T-helper 17 cell (primary cell): Measurements from ENCODE around the gene RUSC1. TPM values are rescaled to one million over a fixed set of nuclear protein-coding genes. Genes with fewer than 3 reads are reported as not detected.
"Not testable (repeated sequence)": the region's sequence is repeated elsewhere in the genome, so short reads cannot be mapped to it uniquely, and the experiment has no call there.

Experiments used
- ATAC-seq: fragments of 150-1000 bp; cut with Tn5 transposase; 2 replicates; pipeline ENCODE4 v1.10.0; 2021; ENCODE audit warnings: mild to moderate bottlenecking, moderate library complexity
- DNase-seq, 3 donors: peaks; one replicate each; pipeline versions ENCODE4 v3.0.0 to v3.0.0-alpha.2; 2020 to 2021
- H3K9me3 ChIP-seq: one replicate; pipeline ENCODE4 v1.7.0; 2013; ENCODE audit warnings: low read length, mild to moderate bottlenecking; ENCODE audit not compliant: control insufficient read depth, poor library complexity, severe bottlenecking
- H3K27ac Mint-ChIP-seq: one replicate; pipeline ENCODE4 v1.8.0; 2022; ENCODE audit warnings: mild to moderate bottlenecking, moderate library complexity, mixed read lengths
- H3K27me3 Mint-ChIP-seq: one replicate; pipeline ENCODE4 v1.8.0; 2022; ENCODE audit warnings: mixed read lengths
- H3K36me3 Mint-ChIP-seq: one replicate; pipeline ENCODE4 v1.8.0; 2022; ENCODE audit warnings: low read depth, mixed read lengths
- H3K4me1 Mint-ChIP-seq: one replicate; pipeline ENCODE4 v1.8.0; 2022; ENCODE audit warnings: mild to moderate bottlenecking, mixed read lengths
- H3K4me3 Mint-ChIP-seq: one replicate; pipeline ENCODE4 v1.8.0; 2022; ENCODE audit warnings: mild to moderate bottlenecking, moderate library complexity, mixed read lengths
- total RNA-seq, 4 donors: library from RNA in 2 of 4; stranded (reverse) in 2 of 4; gene quantifications; one replicate each; pipeline ENCODE4 v1.2.3 and lab custom pipeline; 2022 to 2026

RUSC1 gene
- total RNA-seq, 2 donors from 2014 or later = 13.2 to 14.8 TPM

DNA sequence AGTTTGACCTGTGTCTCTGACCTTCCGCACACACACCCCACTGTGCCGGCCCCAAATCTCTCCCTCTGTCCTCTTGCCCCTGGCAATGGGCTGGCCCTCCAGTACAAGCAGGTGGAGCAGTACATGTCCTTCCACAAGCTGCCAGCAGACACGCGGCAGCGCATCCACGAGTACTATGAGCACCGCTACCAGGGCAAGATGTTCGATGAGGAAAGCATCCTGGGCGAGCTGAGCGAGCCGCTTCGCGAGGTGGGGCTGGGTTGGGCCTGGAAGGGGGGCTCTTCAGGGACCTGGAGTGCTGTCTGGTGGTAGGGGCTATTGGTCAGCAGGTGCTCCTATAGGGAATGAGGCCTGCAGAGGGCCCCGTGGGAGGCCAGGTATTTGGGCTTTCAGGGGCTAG, 35.6 kb upstream of the RUSC1 start:
- ATAC-seq (no peak), DNase-seq (no peak)
- no peak overlapping the region for H3K4me3 Mint-ChIP-seq
- peak overlapping the region; percentile 21 for H3K27ac Mint-ChIP-seq
- no peaks in the 10 kb centered on the region for H3K36me3 Mint-ChIP-seq
- H3K9me3 ChIP-seq = no peaks in the 10 kb centered on the region
- H3K27me3 Mint-ChIP-seq = no peaks in the 10 kb centered on the region
- H3K4me1 Mint-ChIP-seq = peaks cover 5% of the 10 kb centered on the region

DNA sequence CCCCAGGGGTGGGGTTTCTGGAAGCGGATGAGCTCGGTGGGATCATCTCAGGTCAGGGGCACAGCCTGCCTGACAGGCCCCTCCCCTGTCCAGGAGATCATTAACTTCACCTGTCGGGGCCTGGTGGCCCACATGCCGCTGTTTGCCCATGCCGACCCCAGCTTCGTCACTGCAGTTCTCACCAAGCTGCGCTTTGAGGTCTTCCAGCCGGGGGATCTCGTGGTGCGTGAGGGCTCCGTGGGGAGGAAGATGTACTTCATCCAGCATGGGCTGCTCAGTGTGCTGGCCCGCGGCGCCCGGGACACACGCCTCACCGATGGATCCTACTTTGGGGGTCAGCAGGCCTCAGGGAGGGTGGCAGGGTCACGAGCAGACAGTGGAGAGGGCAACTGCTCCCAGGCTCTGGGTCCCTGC, 35.1 kb upstream of the RUSC1 start:
- H3K4me3 Mint-ChIP-seq = no peak overlapping the region
- no peak overlapping the region for H3K27ac Mint-ChIP-seq
- peaks cover 6% of the 10 kb centered on the region for H3K4me1 Mint-ChIP-seq
- no peaks in the 10 kb centered on the region for H3K9me3 ChIP-seq
- no peak for DNase-seq
- ATAC-seq = no peak
- no peaks in the 10 kb centered on the region for H3K27me3 Mint-ChIP-seq
- H3K36me3 Mint-ChIP-seq = no peaks in the 10 kb centered on the region

DNA sequence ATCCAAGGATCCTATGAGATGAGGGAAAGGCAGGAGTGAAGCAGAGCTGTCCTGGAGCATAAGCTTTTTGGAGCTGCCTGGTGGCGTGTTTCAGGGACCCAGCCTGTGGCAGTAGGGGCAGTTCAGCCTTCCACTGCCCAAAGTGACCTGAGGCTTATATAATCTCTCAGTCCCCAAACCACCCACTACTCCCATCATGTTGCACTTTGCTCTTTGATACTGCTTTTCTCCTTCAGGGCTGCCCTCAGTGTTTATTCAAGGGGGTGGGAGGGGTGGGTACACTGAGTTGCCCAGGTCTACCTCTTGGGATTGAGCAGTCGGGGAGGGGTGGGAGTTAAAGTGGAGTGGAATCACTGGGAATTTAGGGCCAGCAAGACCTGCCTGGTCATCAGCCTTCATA, 34.1 kb upstream of the RUSC1 start:
- H3K27me3 Mint-ChIP-seq = peaks cover 2% of the 10 kb centered on the region
- no peak overlapping the region for H3K4me3 Mint-ChIP-seq
- H3K4me1 Mint-ChIP-seq = peaks cover 6% of the 10 kb centered on the region
- DNase-seq (no peak), ATAC-seq (no peak)
- no peaks in the 10 kb centered on the region for H3K9me3 ChIP-seq
- H3K36me3 Mint-ChIP-seq = no peaks in the 10 kb centered on the region
- H3K27ac Mint-ChIP-seq = no peak overlapping the region

DNA sequence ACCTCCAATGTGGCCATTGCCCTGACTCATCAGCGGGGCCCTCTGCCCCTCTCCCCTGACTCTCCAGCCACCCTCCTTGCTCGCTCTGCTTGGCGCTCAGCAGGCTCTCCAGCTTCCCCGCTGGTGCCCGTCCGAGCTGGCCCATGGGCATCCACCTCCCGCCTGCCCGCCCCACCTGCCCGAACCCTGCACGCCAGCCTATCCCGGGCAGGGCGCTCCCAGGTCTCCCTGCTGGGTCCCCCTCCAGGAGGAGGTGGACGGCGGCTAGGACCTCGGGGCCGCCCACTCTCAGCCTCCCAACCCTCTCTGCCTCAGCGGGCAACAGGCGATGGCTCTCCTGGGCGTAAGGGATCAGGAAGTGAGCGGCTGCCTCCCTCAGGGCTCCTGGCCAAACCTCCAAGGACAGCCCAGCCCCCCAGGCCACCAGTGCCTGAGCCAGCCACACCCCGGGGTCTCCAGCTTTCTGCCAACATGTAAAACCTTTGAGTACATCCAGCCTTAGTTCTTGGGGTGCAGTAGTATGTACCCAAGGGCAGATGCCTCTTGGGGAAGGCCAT, 32.6 kb upstream of the RUSC1 start:
- Mint-ChIP-seq H3K4me3 (no peak overlapping the region), H3K4me1 (peaks cover 2% of the 10 kb centered on the region), H3K27me3 (peaks cover 7% of the 10 kb centered on the region), H3K36me3 (no peaks in the 10 kb centered on the region), H3K27ac (no peak overlapping the region)
- DNase-seq = no peak
- H3K9me3 ChIP-seq = no peaks in the 10 kb centered on the region
- ATAC-seq = no peak

DNA sequence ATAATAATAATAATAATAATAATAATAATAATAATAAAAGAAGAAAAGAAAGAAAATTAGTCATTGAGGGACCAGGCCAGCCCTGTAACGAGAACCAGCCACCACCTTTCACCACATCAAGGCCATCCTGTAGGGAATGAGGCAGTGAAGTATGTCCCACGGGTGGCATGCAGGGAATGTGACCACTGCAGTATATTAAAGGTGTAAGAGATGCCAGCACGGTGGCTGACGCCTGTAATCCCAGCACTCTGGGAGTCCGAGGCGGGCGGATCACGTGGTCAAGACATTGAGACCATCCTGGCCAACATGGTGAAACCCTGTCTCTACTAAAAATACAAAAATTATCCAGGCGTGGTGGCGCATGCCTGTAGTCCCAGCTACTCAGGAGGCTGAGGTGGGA, 29.7 kb upstream of the RUSC1 start:
- H3K9me3 ChIP-seq, H3K4me3 Mint-ChIP-seq, H3K27ac Mint-ChIP-seq, H3K4me1 Mint-ChIP-seq, H3K36me3 Mint-ChIP-seq, ATAC-seq, DNase-seq: not testable (repeated sequence)
- H3K27me3 Mint-ChIP-seq = peaks cover 29% of the 10 kb centered on the region

DNA sequence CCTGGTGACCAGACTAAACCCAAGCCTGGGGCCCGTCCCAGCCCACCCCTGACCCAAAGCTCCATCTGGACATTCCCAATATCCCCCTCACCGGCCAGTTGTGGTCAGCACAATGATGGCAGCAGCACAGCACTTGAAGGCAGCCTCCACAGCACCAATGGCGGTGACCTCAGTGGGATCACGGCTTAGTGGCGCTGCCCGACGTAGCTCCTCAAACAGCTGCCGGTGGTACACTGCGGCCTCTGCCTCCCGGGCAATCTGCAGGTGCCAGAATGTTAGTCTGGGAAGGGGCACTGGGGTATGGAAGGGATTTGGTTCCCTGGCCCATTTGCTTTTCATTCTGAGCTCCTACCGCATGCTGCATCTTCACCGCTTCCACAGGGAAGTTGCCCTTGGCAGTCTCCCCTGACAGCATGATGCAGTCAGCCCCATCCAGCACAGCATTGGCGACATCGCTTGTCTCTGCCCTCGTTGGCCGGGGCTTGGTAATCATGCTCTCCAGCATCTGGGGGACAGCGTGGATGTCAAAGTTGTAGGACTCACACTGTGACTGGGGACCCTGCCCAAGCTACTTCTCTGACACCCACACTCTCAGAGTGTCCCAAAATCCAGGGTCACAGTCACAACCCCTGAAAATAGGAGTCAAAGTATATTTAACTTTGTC, 27.5 kb upstream of the RUSC1 start:
- ATAC-seq (no peak), DNase-seq (no peak)
- Mint-ChIP-seq H3K36me3 (peaks cover 8% of the 10 kb centered on the region), H3K4me1 (peaks cover 12% of the 10 kb centered on the region), H3K27ac (no peak overlapping the region), H3K4me3 (no peak overlapping the region), H3K27me3 (peaks cover 44% of the 10 kb centered on the region)
- H3K9me3 ChIP-seq = no peaks in the 10 kb centered on the region

DNA sequence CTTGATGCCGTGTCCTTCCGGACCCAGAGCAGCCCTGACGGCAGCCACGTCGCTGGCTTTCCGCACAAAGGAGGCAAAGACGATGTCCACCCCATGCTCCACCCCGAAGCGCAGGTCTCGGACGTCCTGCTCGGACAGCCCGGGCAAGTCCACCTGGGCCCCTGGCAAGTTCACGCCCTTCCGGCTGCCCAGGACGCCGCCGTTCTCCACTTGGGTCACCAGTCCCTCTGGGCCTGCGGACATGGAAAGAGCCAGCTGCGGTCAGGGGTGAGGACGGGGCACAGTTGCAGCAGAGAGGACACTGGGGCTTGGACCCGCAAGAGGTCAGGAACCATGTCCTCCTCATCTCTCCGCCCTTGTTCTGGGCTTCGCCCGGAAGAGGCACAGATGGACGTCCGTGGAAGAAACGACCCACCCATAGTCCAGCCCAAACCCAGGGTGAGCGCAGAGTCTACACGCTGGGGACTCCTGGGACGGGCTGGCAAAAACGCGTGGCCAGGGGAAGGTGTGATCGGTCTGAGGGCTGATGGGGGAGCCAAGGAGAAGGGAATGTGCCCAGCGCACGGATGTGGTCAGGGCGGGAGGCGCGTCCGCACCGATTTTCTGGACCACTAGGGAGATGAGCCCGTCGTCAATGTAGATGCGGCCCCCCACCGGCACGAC, 26.0 kb upstream of the RUSC1 start:
- H3K4me3 Mint-ChIP-seq = peak overlapping the region; percentile 41
- peaks cover 8% of the 10 kb centered on the region for H3K36me3 Mint-ChIP-seq
- no peak overlapping the region for H3K27ac Mint-ChIP-seq

DNA sequence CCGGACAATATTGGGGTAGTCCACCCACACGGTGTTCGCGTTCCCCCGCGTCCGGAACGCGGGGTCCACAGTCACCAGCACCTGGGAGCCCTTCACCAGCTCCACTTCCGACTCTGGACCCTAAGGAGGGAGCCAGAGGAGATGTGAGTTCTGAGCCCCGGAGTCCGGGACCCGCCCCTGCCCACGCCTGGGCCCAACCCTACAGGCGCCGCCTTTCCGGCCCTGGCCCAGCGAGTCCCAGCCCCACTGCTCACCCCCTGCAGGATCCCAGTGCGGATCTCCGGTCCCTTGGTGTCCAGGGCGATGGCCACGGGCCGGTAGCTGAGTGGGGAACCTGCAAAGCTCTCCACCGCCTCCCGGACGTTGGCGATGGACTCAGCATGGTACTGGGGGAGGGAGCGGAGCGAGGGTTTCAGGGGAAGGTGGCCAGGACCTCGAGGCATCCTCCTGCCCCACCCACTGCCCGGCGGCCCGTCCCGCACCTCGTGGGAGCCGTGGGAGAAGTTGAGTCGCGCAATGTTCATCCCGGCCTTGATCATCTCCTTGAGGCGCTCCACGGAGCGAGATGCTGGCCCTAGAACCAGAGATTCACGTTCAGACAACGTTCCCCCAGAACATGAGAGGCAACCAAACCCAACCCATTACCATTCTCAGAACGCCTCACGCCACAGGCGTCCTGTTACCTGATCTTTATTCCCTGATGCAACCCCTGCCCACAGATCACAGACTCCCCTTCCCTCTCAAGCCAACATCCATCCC, 25.3 kb upstream of the RUSC1 start:
- Mint-ChIP-seq H3K27ac (no peak overlapping the region), H3K4me1 (peaks cover 10% of the 10 kb centered on the region), H3K36me3 (peaks cover 8% of the 10 kb centered on the region), H3K4me3 (no peak overlapping the region), H3K27me3 (peaks cover 44% of the 10 kb centered on the region)
- ATAC-seq (no peak), DNase-seq (no peak)
- no peaks in the 10 kb centered on the region for H3K9me3 ChIP-seq

More for the DNA sequence above, 26.0 kb upstream of the RUSC1 start:
- ATAC-seq = no peak
- peaks cover 12% of the 10 kb centered on the region for H3K4me1 Mint-ChIP-seq
- no peak for DNase-seq
- no peaks in the 10 kb centered on the region for H3K9me3 ChIP-seq
- peaks cover 44% of the 10 kb centered on the region for H3K27me3 Mint-ChIP-seq

DNA sequence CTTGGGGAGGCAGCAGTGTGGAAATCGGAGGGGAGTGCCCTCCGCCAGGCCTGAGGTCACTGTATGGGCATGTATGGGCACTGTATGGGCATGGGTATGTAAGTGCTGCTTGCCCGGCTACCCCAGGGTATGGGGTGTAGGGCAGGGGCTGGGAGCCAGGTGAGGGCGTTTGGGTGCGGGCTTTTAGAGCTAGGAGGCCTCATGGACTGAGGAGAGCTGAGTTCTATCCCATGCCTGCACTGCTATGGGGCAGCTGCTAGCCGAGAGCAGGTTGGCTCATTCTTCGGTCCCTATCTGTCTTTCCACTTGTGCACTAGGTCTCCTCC, 24.8 kb upstream of the RUSC1 start:
- Mint-ChIP-seq H3K36me3 (peaks cover 8% of the 10 kb centered on the region), H3K4me3 (no peak overlapping the region), H3K27ac (no peak overlapping the region), H3K4me1 (peaks cover 10% of the 10 kb centered on the region), H3K27me3 (peaks cover 44% of the 10 kb centered on the region)
- DNase-seq (no peak), ATAC-seq (no peak)
- no peaks in the 10 kb centered on the region for H3K9me3 ChIP-seq

DNA sequence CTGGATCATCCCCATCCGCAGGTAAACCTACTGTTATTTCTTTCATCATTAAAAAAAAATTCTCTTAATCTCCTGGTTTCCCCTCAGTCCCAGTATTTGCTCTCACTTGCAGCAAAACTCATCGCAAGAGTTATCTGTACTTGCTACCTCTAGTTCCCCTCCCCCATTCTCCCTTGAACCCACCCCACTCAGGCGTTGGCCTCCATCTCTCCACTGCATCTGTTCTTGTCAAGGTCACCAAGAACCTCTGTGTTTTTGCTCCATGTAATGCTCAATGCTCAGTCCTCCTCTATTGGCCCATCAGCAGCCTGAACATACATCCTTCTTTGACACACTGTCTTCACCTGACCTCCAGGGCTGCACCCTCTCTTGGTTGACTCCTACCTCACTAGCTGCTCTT, 24.0 kb upstream of the RUSC1 start:
- H3K9me3 ChIP-seq = no peaks in the 10 kb centered on the region
- peaks cover 10% of the 10 kb centered on the region for H3K4me1 Mint-ChIP-seq
- no peak overlapping the region for H3K4me3 Mint-ChIP-seq
- H3K27ac Mint-ChIP-seq = no peak overlapping the region
- DNase-seq (no peak), ATAC-seq (no peak)
- peaks cover 8% of the 10 kb centered on the region for H3K36me3 Mint-ChIP-seq
- H3K27me3 Mint-ChIP-seq = peaks cover 41% of the 10 kb centered on the region

DNA sequence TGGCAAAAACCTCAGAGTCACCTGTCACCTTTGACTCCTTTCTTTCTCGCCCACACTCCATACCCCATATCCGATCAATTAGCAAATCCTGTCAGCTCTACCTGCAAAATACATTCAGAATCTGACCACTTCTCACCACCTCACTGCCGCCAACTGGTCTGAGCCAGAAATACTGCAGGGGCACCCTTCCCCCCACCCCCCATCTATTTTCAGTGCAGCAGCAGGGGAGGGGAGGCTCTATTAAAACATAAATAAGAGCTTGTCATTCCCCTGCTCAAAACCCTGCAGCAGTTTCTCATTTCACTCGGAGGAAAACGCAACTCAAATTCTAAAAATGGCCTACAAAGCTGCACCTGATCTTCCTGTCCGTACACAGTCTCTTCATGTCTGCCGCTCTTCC, 23.3 kb upstream of the RUSC1 start:
- no peak overlapping the region for H3K27ac Mint-ChIP-seq
- no peak for ATAC-seq

DNA sequence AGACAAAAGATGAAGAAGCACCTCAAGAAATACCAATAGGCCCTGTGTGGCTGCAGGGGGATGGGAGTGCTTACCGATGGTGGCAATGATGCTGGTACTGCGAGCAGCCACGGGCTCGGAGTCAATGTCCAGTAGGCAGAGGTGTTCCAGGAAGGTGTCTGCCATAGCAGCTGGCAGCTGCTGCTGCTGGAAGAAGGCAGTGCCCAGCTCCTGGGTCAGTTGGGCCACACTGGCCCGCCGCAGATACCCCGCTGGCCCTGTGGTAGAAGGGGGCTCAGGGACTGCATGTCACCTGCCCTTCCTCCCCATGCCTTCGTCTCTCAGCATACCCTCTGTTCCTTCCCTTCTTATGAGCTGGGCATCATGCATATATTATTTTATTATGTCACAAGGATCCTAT, 20.7 kb upstream of the RUSC1 start:
- Mint-ChIP-seq H3K4me3 (no peak overlapping the region), H3K4me1 (peaks cover 6% of the 10 kb centered on the region), H3K36me3 (peaks cover 11% of the 10 kb centered on the region), H3K27ac (no peak overlapping the region), H3K27me3 (peaks cover 34% of the 10 kb centered on the region)
- DNase-seq (no peak), ATAC-seq (no peak)
- no peaks in the 10 kb centered on the region for H3K9me3 ChIP-seq

More for the DNA sequence above, 23.3 kb upstream of the RUSC1 start:
- H3K9me3 ChIP-seq = no peaks in the 10 kb centered on the region
- DNase-seq = no peak
- Mint-ChIP-seq H3K4me3 (peak overlapping the region; percentile 8), H3K36me3 (peaks cover 8% of the 10 kb centered on the region), H3K4me1 (peaks cover 10% of the 10 kb centered on the region), H3K27me3 (peaks cover 38% of the 10 kb centered on the region)

DNA sequence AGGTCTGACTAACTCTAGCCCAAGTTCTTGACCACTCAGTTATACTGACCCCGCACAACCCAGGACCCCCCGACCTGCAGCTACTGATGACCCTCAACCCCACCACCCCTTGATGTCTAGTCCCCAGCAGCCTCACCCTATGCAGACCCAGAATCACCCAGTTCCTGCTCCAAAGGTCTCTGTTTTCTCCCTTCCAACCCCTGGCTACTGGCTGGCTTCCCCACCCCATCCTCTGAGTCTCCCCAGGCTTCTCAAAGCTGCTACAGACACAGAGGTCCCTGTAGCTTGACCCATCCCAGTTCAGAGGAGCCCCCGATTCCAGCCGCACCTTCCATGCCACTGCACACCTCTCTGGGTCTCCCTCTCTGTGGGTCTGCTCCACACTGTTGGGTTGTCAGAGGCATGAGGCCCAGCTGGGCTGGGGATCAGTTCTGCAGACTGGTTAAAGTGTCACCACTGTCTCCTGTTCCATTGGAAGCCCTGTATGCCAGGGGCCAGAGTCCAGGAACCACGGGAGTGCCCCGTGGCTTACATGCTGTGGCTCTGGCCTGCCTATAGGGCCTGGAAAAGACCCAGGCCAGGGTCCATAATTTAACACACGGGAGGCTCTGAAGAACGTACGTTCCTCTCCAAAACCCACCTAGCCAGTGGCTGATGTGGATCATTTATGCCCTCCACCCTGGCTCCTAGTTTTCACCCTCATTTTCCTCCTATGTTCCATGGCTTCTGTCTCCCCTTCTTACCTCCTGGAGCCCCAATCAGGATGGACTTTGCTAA, 20.0 kb upstream of the RUSC1 start:
- Mint-ChIP-seq H3K4me3 (no peak overlapping the region), H3K27me3 (peaks cover 31% of the 10 kb centered on the region), H3K4me1 (peaks cover 5% of the 10 kb centered on the region), H3K36me3 (peaks cover 9% of the 10 kb centered on the region), H3K27ac (no peak overlapping the region)
- DNase-seq = no peak
- no peaks in the 10 kb centered on the region for H3K9me3 ChIP-seq
- no peak for ATAC-seq
